HG02610 (cell line): ENCODE measurements around the gene PPM1B.
"Not testable (repeated sequence)": the region's sequence is repeated elsewhere in the genome, so short reads cannot be mapped to it uniquely, and the experiment has no call there.

Experiments used
- ATAC-seq: cut with Tn5 transposase; IDR thresholded peaks from one replicate; pipeline ENCODE4 v1.9.1; 2021; ENCODE audit warnings: mild to moderate bottlenecking, moderate library complexity; ENCODE audit not compliant: unreplicated experiment

The PPM1B gene

DNA sequence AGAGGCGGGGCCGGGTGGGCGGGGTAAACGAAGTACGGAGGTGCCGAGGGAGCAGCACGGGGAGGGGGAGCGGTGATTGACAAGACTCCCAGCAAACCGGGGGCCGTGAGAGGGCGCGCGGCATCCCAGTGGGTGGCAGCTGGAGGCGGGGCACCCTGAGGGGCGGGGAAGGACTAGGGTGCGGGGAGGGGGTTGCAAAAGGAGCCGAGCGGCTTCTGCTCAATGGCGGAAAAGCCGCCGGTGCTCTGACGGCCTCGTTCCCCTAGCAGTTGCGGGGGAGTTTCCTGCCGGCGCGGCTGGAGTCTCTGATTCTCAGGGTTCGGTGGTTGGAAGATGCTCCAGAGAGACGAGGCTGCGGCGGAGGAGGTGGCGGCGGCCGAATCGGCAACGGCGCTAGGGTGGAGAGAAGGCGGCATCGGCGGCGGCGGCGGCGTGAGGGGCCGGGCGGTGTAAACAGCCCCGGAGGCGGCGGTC is at the start of gene PPM1B:
TSS of gene PPM1B (plus strand) at position 195 of the 474 bp plus-strand sequence. CDS start 32,325 bp downstream, outside the sequence.
- ATAC-seq = peak; percentile 67

DNA sequence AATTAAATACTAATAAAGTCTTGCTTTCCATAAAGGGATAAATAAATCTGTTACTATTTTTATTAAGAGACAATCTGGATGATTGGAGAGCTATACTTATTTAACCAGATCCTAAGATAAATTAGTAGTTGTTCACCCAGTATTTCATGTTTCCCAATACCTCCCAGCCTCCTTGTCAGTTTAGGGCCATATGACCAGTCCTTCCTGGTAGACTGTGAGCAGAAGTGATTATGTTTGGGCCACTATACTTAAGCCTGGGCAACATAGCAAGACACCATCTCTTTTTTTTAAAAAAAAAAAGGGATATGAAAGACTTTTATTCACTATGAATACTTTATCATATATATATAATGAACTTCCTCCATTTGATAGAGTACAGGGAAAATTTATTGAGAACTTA is 48.8 kb upstream of the PPM1B start:
- no peak for ATAC-seq

DNA sequence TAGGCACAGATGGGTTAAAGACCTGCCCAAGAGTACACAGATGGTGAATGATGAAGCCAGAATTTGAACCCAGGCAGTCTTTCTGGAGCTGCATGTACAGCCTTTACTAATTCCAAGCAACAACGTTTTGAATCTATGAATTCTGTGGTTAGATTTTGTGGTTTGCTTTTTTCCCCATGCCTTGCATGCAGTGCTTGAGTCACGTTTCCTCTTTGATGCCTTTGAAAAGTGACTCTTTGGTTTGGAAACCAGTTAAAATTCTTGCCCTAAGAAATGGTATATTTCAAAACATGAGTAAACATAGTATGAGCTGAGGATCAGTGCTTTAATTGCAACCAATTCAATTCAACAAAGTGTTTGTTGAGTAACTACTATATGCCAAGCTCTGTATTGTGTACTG is 48.2 kb upstream of the PPM1B start:
- ATAC-seq = no peak

DNA sequence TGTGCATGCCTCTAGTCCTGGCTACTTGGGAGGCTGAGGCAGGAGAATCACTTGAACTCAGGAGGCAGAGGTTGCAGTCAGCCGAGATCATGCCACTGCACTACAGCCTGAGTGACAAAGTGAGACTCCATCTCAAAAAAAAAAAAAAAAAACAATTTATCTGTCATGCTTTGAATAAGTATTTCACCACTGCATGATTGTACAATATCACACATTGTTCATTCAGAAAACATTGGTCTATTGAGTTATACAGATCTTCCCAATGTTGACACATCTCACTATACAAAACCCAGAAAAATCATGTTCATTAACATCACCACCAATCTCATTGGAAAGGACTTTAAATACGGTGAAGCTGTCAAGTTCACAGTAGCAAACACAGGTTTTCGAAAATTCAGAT is 46.8 kb upstream of the PPM1B start:
- no peak for ATAC-seq

DNA sequence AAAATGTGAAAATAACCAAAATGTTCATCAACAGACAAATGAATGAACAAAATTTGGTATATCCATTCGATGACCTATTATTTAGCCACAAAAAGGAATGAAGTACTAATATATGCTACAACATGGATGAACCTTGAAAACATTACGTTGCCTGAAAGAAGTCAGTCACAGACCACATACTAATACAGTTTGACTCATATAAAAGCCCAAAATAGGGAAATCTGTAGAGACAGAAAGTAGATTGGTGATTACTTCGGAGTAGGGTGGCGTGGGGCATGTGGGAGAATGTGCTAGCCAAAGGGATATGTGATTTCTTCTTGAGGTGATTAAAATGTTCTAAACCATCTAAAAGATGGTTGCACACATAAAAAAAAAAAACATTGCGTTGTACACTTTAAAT is 44.2 kb upstream of the PPM1B start:
- ATAC-seq = no peak

DNA sequence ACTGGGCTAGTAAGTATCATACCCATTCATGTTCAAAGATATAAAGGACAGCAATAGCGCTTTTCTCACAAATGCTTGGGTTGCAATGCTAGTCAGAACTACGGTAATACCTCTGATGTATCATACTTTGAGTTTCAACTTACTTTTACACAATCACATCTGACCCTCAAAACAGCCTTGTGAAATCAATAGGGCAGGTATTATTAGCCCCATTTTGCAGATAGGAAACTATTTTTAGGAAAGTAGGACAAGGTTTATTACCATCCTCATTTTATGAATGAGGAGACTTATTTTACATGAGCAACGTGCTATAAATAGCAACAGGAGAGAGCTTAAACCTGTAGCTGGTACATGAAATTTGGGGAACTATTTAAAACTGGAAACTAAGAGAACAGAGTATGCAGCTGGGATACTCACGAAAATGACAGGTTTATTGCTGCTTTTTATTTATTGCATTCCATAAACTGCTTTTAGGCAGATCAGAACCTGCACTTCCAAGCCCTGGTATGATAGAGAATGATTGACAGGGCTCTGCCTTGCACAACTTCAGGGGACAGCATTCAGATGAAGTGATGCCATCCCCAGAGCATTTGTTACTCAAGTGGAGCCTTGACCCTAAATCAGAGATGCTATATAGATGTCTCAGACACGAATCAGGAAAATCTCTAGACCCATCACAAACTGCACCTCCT is 42.4 kb upstream of the PPM1B start:
- ATAC-seq = no peak

DNA sequence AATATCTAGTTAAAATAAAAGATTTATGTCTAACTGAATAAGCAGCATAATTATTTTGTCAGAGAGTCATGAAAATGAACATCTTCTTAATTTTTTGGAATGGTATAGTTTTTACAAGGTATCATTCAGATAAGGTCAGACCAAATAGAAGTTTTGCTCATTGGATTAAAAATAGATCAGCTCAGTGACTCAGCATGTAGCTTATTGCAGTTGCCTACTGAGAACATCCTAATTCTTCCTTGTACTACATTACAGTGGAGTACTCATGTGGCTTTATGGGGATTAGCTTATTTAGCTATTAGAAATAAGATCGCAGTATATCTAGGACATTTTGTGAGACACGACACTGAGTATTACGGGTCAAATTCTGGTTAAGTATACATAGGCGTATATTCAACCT is 38.2 kb upstream of the PPM1B start:
- no peak for ATAC-seq

DNA sequence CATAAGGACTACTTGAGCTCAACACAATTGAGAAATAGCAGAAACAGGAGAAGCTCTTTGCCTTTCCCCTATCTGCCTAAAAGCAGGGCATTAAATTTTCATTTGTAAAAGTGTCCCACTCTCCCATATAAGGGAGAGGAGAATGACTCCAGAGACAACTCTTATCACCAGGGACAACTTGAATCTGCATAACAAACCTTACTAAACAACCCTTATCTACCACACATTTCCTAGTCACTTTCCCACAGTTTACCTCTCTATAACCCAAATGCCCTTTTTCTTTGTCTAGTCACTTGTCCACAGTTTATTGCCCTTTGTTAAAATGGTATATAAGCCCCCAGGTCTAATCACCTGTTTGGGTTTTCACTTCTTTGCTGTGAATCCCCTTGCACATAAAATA is 37.5 kb upstream of the PPM1B start:
- no peak for ATAC-seq

DNA sequence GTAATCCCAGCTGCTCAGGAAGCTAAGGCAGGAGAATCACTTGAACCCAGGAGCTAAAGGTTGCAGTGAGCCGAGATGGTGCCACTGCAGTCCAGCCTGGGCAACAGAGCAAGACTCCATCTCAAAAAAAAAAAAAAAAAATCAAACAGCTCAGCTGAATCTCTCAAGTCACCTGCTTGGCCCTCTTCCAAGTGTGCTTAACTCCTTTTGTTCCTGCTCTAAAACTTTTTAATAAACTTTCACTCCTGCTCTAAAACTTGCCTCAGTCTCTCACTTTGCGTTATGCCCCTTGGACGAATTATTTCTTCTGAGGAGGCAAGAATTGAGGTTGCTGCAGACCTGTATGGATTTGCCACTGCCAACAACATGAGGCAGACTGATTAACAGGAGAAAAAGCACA is 35.1 kb upstream of the PPM1B start:
- ATAC-seq = not testable (repeated sequence)

DNA sequence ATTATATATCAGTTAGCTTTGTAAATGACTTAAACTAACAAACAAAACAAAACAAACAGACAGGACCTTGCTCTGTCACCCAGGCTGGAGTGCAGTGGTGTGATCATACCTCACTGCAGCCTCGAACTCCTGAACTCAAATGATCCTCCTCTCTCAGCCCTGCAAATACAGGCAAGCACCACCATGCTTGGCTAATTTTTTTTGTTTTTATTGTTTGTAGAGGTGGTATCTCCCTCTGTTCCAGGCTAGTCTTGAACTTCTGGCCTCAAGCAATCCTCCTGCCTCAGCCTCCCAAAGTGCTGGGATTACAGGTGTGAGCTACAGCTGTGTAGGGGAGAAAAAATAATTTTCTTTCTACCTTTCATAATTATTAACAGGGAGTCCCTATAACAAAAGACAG is 33.8 kb upstream of the PPM1B start:
- no peak for ATAC-seq

DNA sequence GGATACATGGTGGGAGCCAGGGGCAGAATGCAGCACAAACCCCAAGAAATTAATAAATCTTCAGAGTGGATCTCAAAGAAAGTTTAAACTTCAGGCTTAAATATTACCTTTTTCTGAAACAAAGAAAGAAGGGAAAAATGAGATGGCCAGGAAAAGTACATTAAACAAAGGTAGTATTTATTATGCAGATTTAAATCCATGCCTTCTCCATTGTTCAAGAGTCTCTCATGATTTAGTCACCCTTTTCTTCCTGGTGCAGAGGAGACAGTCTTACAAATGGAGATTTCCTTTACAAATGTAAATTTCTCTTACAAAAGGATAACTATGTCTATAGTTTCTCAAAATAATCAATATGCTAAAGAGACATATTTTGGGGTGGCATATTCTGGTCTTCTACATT is 33.4 kb upstream of the PPM1B start:
- no peak for ATAC-seq

DNA sequence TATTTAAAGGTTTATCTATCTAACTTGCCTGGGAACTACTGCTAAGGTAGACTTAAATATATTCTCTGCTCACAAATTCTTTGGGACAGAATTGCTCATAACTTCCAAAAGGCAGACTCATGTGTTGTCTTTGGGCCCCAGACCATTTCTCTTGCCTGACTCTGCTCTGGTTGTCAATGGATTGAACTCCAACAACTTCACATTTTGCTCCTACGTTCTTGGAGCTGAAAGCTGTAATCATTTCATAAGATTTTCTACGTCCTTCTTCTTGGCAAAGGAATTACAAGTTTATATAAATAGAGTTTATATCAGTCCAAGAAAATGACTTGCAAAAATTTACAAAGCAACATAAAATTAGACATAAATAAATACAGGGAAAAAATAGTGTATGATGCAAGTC is 32.9 kb upstream of the PPM1B start:
- ATAC-seq = no peak

DNA sequence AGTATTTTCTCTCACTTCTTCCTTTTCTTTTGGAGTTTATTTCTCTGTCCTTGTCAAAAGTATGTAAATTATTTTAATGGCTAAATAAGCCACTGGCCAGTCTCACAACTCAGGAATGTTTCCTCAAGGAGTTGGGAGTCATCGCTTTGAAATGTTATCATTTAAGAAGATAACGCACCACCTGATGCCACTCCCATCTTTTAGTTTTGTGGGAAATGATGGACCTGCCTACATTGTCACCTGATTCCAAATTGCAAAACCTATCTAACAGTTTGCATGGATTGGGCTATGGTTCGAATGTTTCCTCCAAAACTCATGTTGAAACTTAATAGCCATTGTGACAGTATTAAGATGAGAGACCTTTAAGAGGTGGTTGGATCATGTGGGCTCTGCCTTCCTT is 32.4 kb upstream of the PPM1B start:
- no peak for ATAC-seq

DNA sequence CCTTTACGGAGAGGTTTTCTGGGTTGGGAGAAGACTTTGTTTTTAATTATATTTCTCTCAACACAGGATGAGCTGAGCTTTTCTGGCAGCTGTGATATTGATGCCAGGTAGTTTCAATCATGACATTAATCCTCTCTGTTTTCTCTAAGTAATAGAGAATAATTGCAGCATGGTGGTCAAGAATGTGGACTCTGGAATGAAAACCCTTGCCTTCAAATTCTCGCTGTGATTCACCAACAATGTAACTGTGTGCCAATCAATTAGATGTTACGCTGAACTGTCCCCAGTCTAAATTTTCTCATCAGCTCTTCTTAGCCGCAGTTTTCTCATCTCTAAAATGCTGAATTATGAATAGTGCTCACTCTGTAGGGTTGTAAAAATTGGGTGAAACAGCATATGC is 31.6 kb upstream of the PPM1B start:
- ATAC-seq = no peak

DNA sequence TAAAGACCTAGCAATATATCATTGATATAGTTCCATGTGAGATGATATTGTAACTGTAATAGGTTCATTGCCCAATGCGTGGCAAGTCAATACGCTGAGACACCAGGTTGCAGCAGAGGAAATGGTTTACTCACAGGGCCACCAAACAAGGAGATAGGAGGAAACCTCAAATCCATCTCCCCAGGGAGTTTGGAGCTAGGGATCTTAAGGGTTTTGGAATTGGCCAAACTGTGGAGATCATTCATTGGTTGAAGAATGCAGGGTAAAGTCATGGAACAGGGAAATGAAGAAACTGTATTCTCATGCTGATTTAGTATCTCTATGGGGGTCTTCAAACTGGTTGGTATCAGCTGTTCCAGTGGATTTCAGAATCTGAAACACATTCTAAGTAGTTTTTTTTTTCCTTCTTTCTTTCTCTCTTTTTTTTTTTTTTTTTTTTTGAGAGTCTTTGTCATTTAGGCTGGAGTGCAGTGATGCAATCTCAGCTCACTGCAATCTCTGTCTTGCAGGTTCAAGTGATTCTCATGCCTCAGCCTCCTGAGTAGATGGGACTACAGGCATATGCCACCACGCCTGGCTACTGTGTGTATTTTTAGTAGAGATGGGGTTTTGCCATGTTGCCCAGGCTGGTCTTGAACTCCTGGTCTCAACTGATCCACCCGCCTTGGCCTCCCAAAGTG is 30.7 kb upstream of the PPM1B start:
- no peak for ATAC-seq

DNA sequence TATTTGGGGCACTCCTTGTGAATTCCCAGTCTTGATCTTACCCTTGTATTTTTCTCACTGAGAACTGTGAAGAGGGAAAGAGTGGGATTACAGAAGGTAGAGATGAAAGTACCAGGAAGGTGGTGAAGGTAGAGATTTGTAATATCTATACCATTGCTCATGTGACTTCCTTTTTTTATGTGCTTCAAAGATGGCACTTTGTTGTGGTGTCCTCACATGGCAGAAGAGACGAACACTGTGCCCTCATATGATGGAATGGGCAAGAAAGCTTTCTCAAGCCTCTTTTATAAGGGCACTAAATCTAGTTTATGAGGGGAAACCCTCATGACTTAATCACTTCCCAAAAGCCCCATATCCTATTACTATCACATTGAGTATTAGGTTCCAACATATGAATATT is 28.9 kb upstream of the PPM1B start:
- ATAC-seq = no peak

DNA sequence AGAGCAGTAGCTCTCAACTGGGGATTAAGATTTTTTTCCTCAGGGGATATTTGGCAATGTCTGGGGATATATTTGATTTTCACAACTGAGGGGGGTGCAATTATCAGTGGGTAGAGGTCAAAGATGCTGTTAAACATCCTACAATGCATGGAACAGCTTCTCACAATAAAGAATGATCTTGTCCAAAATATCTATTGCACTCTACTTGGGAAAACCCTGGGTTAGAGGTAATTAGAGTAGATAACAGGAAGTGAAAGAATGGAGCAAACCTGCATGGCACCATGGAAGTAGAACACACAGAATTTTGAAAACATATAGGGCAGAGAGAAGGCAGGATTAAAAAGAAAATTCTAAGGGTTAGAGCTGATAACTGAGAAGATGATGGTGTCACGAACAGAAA is 26.4 kb upstream of the PPM1B start:
- no peak for ATAC-seq

DNA sequence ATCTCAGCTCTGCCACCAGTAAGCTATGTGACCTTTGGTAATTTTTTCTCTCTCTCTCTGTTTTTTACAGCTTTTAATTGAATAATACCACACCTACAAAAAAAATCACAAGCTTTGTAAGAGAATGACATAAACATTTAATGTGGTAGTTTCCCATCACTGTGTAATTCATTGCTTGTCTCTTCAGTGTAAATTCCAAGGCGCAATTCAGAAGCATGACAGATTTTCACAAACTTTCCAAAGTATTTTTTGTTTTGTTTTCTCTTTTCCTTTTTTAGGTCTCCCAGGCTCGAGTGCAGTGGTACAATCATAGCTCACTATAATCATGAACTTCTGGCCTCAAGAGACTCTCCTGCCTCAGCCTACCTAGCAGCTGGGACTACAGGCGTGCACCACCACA is 25.0 kb upstream of the PPM1B start:
- no peak for ATAC-seq

DNA sequence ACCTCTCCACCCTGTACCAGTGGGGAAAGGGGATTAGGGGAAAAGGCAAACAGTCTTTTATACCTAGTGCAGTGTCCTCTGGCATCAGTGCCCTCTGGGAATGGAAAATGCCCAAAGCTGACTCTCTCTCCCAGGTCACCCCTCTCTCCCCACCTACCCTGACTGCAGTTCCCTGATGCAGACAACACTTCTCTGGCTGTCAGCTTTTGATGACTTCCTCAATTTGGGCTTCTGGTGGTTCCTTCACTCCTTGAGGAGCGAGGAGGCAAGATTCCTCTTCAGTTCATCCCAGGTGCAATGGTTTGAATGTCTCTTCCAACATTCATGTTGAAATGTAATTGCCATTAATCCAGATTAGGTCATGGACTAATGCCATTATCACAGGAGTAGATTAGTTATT is 19.7 kb upstream of the PPM1B start:
- no peak for ATAC-seq

DNA sequence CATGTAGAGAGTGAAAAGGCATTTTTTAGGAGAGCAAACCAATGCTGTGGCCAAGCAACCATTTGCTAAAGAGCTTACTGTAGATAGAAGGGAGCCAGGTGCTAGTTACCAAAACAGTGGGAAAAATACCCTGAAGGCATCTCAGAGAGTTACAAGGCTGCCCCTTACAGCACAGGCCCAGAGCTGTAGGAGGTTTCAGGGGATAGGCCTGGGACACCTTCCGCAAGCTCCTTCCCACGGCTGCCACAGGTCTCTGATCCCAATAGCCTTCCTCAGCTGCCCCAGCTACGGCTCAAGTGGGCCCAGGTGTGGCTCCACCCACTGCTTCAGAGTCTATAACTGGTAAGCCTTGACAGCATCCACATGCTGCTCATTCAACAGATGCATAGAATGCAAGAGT is 18.2 kb upstream of the PPM1B start:
- ATAC-seq = no peak

DNA sequence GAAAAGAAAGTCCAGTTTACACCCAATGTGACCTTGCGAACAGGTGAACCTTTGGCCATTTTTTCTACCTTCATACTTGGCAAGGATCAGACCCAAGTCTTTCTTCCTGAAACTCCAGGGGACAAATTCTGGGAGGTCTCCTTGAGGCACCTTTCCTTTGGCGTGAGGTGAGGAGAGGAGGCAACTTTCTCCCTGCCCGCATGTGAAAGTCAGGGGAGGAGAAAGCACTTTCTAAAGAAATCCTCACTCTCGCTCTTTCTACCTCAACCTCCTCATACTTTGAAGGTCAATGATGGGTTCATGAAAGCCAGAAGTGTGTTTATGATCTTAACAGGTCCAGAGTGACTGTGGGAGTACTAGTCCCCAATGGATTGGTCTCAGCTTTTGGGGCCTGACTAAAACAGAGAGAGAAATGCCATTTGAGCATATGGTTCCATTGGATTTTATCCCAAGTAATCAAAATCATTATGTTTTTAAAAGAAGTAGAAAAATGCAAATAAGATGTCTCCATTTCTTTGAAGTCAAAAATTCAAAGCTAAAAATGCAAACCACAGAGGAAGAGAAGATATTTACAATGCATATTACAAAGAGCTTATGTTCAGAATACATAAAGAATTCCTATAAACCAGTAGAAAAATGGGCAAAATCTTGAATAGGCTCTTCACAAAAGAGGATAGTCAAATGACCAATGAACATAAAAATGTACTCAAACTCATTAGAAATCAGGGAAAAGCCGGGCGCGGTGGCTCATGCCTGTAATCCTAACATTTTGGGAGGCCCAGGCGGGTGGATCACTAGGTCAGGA is 15.6 kb upstream of the PPM1B start:
- ATAC-seq = no peak
